ENCODE data around the gene GRIK4. TPM values are rescaled to one million over a fixed set of nuclear protein-coding genes. Genes with fewer than 3 reads are reported as not detected.

GRIK4 gene
- total RNA-seq, 6 experiments from 2014 or later, result 0.07 to 0.11 TPM; not detected in 4

GRCh38 chr11:120707098-120707497 lies 195.6 kb downstream of the GRIK4 start:
- Histone ChIP-seq H3K27ac (no peak overlapping the region), H3K4me1 (no peaks in the 10 kb centered on the region), H3K27me3 (no peaks in the 10 kb centered on the region), H3K4me3 (no peak overlapping the region), H3K36me3 (no peaks in the 10 kb centered on the region), H3K9me3 (no peaks in the 10 kb centered on the region)
- DNase-seq (peak in 1 of 3 donors; percentile 32), ATAC-seq (peak; percentile 52 to 86 (median 74))
- intact Hi-C loops (cut with DNase I), result no loop called here
- 50% methylated on average over 1 of the region's 4 CpGs for WGBS (ENCODE audit: insufficient coverage, low coverage, low lambda C conversion rate, missing lambda C conversion rate)
- TF ChIP-seq CTCF (IDR thresholded peaks at IDR 0.05) (no peak), POLR2A (IDR thresholded peaks at IDR 0.05) (no peak)

- no peaks in the 10 kb centered on the region for H3K27me3 ChIP-seq
- intact Hi-C loops (cut with DNase I), result no loop called here
- TF ChIP-seq POLR2A (IDR thresholded peaks at IDR 0.05) (no peak), CTCF (IDR thresholded peaks at IDR 0.05) (no peak)
- H3K4me1 ChIP-seq, result no peaks in the 10 kb centered on the region
- H3K36me3 ChIP-seq, result no peaks in the 10 kb centered on the region
- no peak overlapping the region for H3K4me3 ChIP-seq
- ATAC-seq (no peak), DNase-seq (no peak)
- no peak overlapping the region for H3K27ac ChIP-seq
- no peaks in the 10 kb centered on the region for H3K9me3 ChIP-seq
- WGBS (ENCODE audit: insufficient coverage, low coverage, low lambda C conversion rate, missing lambda C conversion rate), result no CpG with 5 or more reads among the region's 2 CpGs
These were observed 196.1 kb downstream of the GRIK4 start for GRCh38 chr11:120707663-120708062.

GRCh38 chr11:120708511-120709183 lies 197.1 kb downstream of the GRIK4 start:
- DNase-seq (no peak), ATAC-seq (no peak)
- Histone ChIP-seq H3K36me3 (no peaks in the 10 kb centered on the region), H3K4me1 (no peaks in the 10 kb centered on the region), H3K4me3 (no peak overlapping the region), H3K9me3 (no peaks in the 10 kb centered on the region), H3K27ac (no peak overlapping the region), H3K27me3 (no peaks in the 10 kb centered on the region)
- TF ChIP-seq POLR2A (IDR thresholded peaks at IDR 0.05) (no peak), CTCF (IDR thresholded peaks at IDR 0.05) (no peak)
- intact Hi-C loops (cut with DNase I), result no loop called here
- WGBS (ENCODE audit: insufficient coverage, low coverage, low lambda C conversion rate, missing lambda C conversion rate), result 78% methylated on average over 5 of the region's 11 CpGs

GRCh38 chr11:120709808-120710207 lies 198.3 kb downstream of the GRIK4 start:
- DNase-seq (no peak), ATAC-seq (no peak)
- H3K9me3 ChIP-seq, result no peaks in the 10 kb centered on the region
- WGBS (ENCODE audit: insufficient coverage, low coverage, low lambda C conversion rate, missing lambda C conversion rate), result 66% methylated on average over 10 of the region's 10 CpGs
- H3K27ac ChIP-seq, result no peak overlapping the region
- intact Hi-C loops (cut with DNase I), result no loop called here
- no peak overlapping the region for H3K4me3 ChIP-seq
- no peaks in the 10 kb centered on the region for H3K36me3 ChIP-seq
- TF ChIP-seq POLR2A (IDR thresholded peaks at IDR 0.05) (no peak), CTCF (IDR thresholded peaks at IDR 0.05) (no peak)
- H3K4me1 ChIP-seq, result no peaks in the 10 kb centered on the region
- no peaks in the 10 kb centered on the region for H3K27me3 ChIP-seq
